ENCODE data around the gene PARP9. TPM values are rescaled to one million over a fixed set of nuclear protein-coding genes. Genes with fewer than 3 reads are reported as not detected.

The PARP9 gene
- total RNA-seq, 1 donor from 2014 or later = 70.8 TPM

DNA sequence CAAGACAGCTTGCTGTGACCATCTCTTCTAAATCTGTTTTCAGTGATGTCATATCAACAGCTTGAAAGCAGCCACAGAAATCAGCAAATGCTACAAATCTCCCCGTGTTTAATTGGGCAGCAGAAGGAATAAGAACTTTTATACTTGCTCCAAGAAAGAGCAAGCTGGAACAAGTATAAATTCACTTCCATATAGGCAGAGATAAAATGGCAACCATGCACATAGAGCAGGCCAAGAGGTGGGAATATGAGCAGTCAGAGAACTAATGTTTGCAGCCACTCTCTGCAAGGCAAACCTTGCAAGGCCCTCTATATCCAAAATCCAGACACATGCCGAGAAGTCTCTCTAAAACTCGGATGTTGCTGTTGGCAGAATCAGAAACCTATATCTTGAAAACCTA lies 16.0 kb downstream of the PARP9 start:
- no peak for TF ChIP-seq CTCF (IDR thresholded peaks at IDR 0.05)
- intact Hi-C loops (cut with DNase I) = no loop called here
- Histone ChIP-seq H3K27ac (no peak overlapping the region), H3K9me3 (no peaks in the 10 kb centered on the region), H3K4me3 (no peak overlapping the region), H3K36me3 (peaks cover 97% of the 10 kb centered on the region), H3K27me3 (no peaks in the 10 kb centered on the region), H3K4me1 (no peaks in the 10 kb centered on the region)
- no peak for ATAC-seq
- no peak for DNase-seq

DNA sequence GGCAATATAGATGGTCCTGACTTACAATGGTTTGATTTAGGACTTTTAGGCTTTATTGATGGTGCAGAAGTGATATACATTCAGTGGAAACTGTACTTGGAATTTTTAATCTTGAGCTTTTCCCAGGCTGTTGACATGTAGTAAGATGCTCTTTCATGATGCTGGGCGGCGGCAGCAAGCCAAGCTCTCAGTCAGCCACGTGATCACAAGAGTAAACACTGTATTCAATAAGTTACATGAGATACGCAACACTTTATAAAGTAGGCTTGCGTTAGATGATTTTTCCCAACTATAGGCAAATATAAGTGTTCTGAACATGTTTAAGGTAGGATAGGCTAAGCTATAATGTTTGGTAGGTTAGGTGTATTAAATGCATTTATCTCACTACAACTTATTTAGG lies 17.9 kb downstream of the PARP9 start:
- no peaks in the 10 kb centered on the region for H3K4me1 ChIP-seq
- H3K4me3 ChIP-seq = no peak overlapping the region
- intact Hi-C loops (cut with DNase I) = no loop called here
- ATAC-seq (no peak), DNase-seq (no peak)
- no peaks in the 10 kb centered on the region for H3K27me3 ChIP-seq
- no peaks in the 10 kb centered on the region for H3K9me3 ChIP-seq
- no peak for TF ChIP-seq CTCF (IDR thresholded peaks at IDR 0.05)
- no peak overlapping the region for H3K27ac ChIP-seq
- peaks cover 96% of the 10 kb centered on the region for H3K36me3 ChIP-seq

DNA sequence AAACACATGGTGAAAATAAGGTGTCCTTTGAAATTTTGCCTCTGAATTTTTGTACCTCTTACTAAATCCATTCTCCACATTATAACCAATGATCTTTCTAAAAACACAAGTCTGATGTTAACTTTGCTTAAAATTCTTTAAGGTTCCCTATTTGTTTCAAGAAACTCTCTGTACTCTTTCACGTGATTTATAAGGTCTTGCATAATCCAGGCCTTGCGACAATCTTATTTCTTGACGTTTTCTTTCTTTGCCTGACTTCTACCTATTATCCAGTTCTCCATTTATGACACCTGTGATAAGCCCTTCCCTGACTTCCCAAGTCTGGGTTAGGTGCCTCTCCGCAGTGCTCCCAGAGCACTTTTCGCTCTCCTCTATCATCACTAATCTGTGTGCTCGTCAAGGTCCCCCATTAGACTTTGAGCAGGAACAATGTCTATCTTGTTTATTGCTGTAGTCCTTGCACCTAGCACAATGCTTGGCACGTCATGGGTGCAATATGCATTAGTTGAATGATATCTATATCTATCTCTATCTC lies 25.1 kb downstream of the PARP9 start:
- Histone ChIP-seq H3K36me3 (peaks cover 88% of the 10 kb centered on the region), H3K27me3 (no peaks in the 10 kb centered on the region), H3K27ac (no peak overlapping the region), H3K4me1 (no peaks in the 10 kb centered on the region), H3K4me3 (no peak overlapping the region), H3K9me3 (no peaks in the 10 kb centered on the region)
- ATAC-seq = no peak
- no peak for DNase-seq
- no peak for TF ChIP-seq CTCF (IDR thresholded peaks at IDR 0.05)
- intact Hi-C loops (cut with DNase I) = no loop called here

GRCh38 chr3:122536632-122537001 lies 27.5 kb downstream of the PARP9 start:
- intact Hi-C loops (cut with DNase I) = no loop called here
- Histone ChIP-seq H3K36me3 (peaks cover 90% of the 10 kb centered on the region), H3K9me3 (no peaks in the 10 kb centered on the region), H3K4me1 (no peaks in the 10 kb centered on the region), H3K4me3 (no peak overlapping the region), H3K27ac (no peak overlapping the region), H3K27me3 (no peaks in the 10 kb centered on the region)
- ATAC-seq (no peak), DNase-seq (no peak)
- TF ChIP-seq CTCF (IDR thresholded peaks at IDR 0.05) = no peak

GRCh38 chr3:122535964-122536631 lies 28.0 kb downstream of the PARP9 start:
- Histone ChIP-seq H3K27ac (no peak overlapping the region), H3K27me3 (no peaks in the 10 kb centered on the region), H3K4me1 (no peaks in the 10 kb centered on the region), H3K4me3 (no peak overlapping the region), H3K9me3 (no peaks in the 10 kb centered on the region), H3K36me3 (peaks cover 90% of the 10 kb centered on the region)
- DNase-seq (no peak), ATAC-seq (no peak)
- intact Hi-C loops (cut with DNase I) = no loop called here
- no peak for TF ChIP-seq CTCF (IDR thresholded peaks at IDR 0.05)

Measured in upper lobe of right lung (tissue), 1 donor.